Measurements from ENCODE around the gene CCDC167.
"Not testable (repeated sequence)": the region's sequence is repeated elsewhere in the genome, so short reads cannot be mapped to it uniquely, and the experiment has no call there.

CCDC167 gene

GRCh38 chr6:37460805-37461204 is 38.9 kb downstream of the CCDC167 start:
- DNase-seq, result no peak

GRCh38 chr6:37459981-37460800 is 39.5 kb downstream of the CCDC167 start:
- no peak for DNase-seq

- DNase-seq, result no peak
These were observed 42.7 kb downstream of the CCDC167 start for GRCh38 chr6:37456816-37457560.

- no peak for DNase-seq
These were observed 43.6 kb downstream of the CCDC167 start for GRCh38 chr6:37456126-37456525.

- DNase-seq, result no peak
These were observed 45.1 kb downstream of the CCDC167 start for GRCh38 chr6:37454420-37455140.

- no peak for DNase-seq
These were observed 47.2 kb downstream of the CCDC167 start for GRCh38 chr6:37452522-37452921.

- no peak for DNase-seq
These were observed 48.1 kb downstream of the CCDC167 start for GRCh38 chr6:37451441-37452193.

GRCh38 chr6:37449984-37450383 is 49.7 kb downstream of the CCDC167 start:
- DNase-seq, result no peak

- DNase-seq, result not testable (repeated sequence)
These were observed 56.5 kb downstream of the CCDC167 start for GRCh38 chr6:37443216-37443542.

- DNase-seq, result no peak
These were observed 57.1 kb downstream of the CCDC167 start for GRCh38 chr6:37442416-37443215.

- no peak for DNase-seq
These were observed 58.0 kb downstream of the CCDC167 start for GRCh38 chr6:37441651-37442050.

GRCh38 chr6:37438930-37439329 is 60.8 kb downstream of the CCDC167 start:
- DNase-seq, result no peak

GRCh38 chr6:37435816-37436215 is 63.9 kb downstream of the CCDC167 start:
- DNase-seq, result no peak

GRCh38 chr6:37435373-37435772 is 64.3 kb downstream of the CCDC167 start:
- DNase-seq, result no peak

GRCh38 chr6:37433657-37434271 is 65.9 kb downstream of the CCDC167 start:
- no peak for DNase-seq
